ENCODE data around the gene ENO2.
A peak's percentile ranks its signal among the peaks of the same experiment; 100 is the strongest.

Gene ENO2

GRCh38 chr12:6965026-6965661 lies 50.8 kb downstream of the ENO2 start:
- peak; percentile 69 for DNase-seq (ENCODE audit: low read depth)

DNA sequence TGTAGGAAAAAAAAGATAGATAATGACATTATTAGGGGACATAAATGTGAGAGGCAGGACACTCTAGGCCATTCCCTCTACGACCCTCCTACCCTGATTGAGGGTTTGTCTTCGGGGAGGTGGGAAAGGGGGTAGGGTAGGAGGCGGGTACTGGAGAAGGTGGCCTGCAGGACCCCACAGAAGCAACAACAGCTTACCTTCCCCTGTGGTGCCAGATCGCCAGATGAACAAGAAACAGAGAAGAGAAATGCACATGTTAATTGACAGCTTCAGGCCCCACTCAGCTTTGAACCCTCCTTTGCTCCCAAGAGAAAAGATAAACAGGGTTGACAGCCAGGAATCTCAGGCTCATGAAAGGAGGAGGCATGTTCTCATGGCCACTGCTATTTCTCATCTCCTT lies 51.3 kb downstream of the ENO2 start:
- no peak for DNase-seq (ENCODE audit: low read depth)
- in situ Hi-C loops (cut with HindIII; ENCODE audit: low sequenced_read_pairs), result no loop called here
- no peak overlapping the region for H3K4me3 ChIP-seq (ENCODE audit: low read depth, low read length)
- TF ChIP-seq, protein P1, sequence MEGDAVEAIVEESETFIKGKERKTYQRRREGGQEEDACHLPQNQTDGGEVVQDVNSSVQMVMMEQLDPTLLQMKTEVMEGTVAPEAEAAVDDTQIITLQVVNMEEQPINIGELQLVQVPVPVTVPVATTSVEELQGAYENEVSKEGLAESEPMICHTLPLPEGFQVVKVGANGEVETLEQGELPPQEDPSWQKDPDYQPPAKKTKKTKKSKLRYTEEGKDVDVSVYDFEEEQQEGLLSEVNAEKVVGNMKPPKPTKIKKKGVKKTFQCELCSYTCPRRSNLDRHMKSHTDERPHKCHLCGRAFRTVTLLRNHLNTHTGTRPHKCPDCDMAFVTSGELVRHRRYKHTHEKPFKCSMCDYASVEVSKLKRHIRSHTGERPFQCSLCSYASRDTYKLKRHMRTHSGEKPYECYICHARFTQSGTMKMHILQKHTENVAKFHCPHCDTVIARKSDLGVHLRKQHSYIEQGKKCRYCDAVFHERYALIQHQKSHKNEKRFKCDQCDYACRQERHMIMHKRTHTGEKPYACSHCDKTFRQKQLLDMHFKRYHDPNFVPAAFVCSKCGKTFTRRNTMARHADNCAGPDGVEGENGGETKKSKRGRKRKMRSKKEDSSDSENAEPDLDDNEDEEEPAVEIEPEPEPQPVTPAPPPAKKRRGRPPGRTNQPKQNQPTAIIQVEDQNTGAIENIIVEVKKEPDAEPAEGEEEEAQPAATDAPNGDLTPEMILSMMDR (IDR thresholded peaks at IDR 0.05; ENCODE audit: low read depth, low read length, missing control alignments), result no peak

More at GRCh38 chr12:6965026-6965661, 50.8 kb downstream of the ENO2 start:
- H3K4me3 ChIP-seq (ENCODE audit: low read depth, low read length), result no peak overlapping the region
- TF ChIP-seq, protein P1 (IDR thresholded peaks at IDR 0.05; ENCODE audit: low read depth, low read length, missing control alignments), result peak; percentile 89
- in situ Hi-C loops (cut with HindIII; ENCODE audit: low sequenced_read_pairs), result no loop called here

DNA sequence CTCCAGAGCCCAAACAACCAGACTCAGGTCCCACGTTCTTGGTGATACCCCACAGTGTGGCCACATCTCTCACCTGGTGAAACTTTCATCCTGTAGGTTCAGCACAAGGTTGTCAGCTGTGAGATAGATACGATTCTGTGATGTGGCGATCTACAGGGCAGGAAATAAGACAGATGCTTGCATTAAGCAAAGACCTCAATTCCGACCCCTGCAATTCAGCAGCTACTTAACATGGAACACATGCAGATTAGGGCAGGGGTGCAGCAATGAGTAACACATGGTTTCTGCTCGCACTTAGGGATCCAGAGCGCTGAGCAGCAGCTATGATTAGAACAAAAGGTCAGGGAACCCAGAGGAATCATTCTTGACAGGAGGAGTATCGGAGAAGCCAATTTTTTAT lies 52.0 kb downstream of the ENO2 start:
- no peak for DNase-seq (ENCODE audit: low read depth)
- TF ChIP-seq, protein P1 (IDR thresholded peaks at IDR 0.05; ENCODE audit: low read depth, low read length, missing control alignments), result no peak
- in situ Hi-C loops (cut with HindIII; ENCODE audit: low sequenced_read_pairs), result no loop called here
- H3K4me3 ChIP-seq (ENCODE audit: low read depth, low read length), result no peak overlapping the region

DNA sequence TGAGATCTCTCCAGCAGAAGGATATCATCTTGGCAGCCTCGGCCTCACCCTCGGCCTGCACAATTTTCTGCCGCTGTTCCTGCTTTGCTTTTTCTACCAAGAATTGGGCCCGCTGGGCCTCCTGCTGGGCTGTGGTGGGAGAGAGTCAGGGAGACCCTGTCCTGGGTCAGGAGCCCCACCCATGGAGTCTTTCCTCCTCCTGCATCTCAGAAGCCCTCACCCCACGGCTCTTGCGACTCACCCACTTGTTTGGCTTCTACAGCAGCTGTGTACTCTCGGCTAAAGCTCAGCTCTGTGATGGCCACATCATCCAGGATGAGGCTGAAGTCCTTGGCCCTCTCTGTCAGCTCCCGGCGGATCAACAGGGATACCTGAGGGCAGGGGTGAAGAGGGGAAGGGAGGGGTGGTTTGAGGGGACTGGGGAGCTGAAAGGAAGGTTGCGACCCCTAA lies 53.3 kb downstream of the ENO2 start:
- in situ Hi-C loops (cut with HindIII; ENCODE audit: low sequenced_read_pairs), result no loop called here
- no peak overlapping the region for H3K4me3 ChIP-seq (ENCODE audit: low read depth, low read length)
- TF ChIP-seq, protein P1 (IDR thresholded peaks at IDR 0.05; ENCODE audit: low read depth, low read length, missing control alignments), result no peak
- DNase-seq (ENCODE audit: low read depth), result no peak

GRCh38 chr12:6968426-6968825 lies 54.0 kb downstream of the ENO2 start:
- in situ Hi-C loops (cut with HindIII; ENCODE audit: low sequenced_read_pairs), result no loop called here
- no peak overlapping the region for H3K4me3 ChIP-seq (ENCODE audit: low read depth, low read length)
- no peak for DNase-seq (ENCODE audit: low read depth)
- TF ChIP-seq, protein P1 (IDR thresholded peaks at IDR 0.05; ENCODE audit: low read depth, low read length, missing control alignments), result no peak

- DNase-seq (ENCODE audit: low read depth), result no peak
- TF ChIP-seq, protein P1 (IDR thresholded peaks at IDR 0.05; ENCODE audit: low read depth, low read length, missing control alignments), result no peak
- H3K4me3 ChIP-seq (ENCODE audit: low read depth, low read length), result peak overlapping the region; percentile 79
- in situ Hi-C loops (cut with HindIII; ENCODE audit: low sequenced_read_pairs), result no loop called here
These were observed 55.7 kb downstream of the ENO2 start for GRCh38 chr12:6970096-6970527.

All from astrocyte of the cerebellum (primary cell).